Activated CD8-positive, alpha-beta memory T cell treated with anti-CD3 and anti-CD28 coated beads for 24 hours (primary cell): ENCODE measurements around the gene TLK1.

Source experiments
- DNase-seq: peaks from one replicate; pipeline ENCODE4 v3.0.0-alpha.2; 2020

TLK1 gene

DNA sequence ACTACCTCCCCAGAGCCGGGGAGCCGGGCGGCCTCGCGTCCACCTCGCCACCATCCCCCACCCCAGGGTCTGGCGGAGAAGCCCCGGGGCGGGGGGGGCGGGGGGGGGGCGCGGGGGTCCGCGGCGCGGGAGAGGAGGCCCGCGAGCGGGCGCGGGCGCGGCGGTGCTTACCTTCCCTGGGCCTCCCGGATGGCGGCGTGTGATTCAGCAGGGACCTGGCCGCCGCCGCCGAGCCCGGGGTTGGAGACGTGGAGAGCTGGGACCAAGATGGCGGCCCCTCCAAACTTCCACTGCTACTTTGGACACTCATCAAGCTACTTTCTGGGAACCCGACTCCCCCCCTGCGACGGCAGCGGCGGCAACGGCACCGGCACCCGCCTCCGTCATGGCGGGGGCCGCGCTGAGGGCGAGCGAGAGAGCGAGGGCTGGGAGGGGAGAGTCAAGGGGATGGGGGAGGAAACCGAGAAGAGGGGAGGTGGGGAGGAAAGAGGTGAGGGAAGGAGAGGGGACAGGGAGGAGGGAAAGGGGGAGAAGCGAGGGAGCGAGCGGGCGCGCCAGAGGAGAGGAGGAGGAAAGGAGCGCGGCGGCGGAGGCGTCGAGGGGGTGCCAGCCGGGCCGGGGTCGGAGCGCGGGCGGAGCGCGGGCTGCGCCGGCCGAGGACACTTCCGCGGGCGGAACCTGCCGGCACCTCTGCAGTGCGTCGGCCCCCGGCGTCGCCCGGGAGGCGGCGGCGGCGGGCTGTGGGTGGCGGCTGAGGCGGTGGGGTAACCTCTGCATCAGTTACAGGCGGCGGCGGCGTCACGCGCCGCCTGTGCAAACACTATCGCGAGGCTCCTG, at the start of gene TLK1:
Gene TLK1, minus strand, starts transcription at position 775 of the 837 bp plus-strand sequence. Its CDS starts 465 bp downstream, at position 310.
- peak; percentile 88 for DNase-seq

DNA sequence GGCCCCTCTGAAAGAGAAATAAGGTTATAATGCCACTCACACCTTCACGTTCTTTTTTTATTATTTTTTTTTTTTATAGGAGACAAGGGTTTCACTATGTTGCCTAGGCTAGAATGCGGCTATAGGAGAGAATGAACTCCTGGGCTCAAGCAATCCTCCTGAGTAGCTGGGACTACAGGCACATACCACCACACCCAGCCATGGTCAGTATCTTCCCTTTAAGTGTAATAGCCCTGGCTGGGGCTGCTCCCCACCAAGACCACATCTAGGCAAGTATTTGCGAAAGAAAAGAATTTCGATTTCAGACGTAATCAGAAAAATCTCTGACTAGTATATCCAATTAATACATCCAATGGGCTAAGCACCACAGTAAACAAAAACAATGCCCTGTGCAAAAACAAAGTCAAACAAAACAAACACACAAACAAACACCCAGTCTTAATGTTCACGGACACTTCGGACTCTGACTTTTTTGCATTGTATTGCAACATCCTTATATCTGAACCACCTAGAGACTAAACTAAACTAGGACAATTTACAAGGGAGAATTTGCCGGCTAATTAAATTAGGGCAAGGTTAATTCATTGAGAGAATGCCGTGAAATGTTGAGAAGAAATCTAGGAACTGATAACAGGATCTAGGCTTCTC, 49.6 kb upstream of the TLK1 start:
- no peak for DNase-seq

DNA sequence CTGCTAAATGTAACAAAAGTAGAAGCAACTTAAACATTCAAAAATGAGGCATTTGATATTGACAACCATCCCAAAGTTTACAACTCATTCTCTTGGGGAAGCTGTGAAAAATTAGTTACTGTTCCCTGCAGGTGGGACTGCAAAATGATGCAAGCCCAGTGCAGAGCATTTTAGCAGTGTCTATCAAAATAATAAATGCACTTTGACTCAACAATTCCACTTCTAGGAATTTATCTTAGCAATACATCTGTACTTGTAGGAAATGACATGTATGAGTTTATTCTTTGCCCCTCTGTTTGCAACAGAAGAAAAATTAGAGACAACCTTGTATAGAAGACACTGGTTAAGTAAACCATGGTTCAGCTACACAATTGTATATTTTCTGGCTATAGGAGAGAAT, 48.0 kb upstream of the TLK1 start:
- DNase-seq, result no peak

DNA sequence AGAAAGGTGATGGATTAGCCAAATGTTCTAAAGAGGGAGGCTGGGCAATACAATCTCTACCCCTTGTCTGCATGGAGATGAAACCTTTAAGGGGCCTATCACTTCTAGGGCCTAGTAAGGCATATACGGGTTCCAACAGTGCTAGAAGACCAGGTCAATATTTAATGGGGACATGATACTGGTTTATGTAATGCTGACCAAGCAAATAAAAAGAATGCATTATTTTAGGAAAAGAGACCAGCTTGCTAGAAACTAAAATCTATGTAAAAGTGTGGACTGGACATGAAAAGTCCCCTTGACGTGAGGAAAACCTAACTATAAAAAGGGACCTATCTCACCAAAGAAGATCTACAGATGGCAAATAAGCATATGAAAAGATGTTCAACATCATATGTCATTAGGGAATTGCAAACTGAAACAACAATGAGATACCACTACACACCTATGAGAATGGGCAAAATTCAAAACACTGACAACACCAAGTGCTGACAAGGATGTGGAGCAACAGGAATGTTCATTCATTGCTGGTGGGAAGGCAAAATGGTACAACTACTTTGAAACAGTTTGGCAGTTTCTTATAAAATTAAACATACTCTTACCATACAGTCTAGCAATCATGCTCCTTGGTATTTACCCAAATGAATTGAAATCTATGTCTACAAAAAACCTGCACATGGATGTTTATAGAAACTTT, 45.9 kb upstream of the TLK1 start:
- DNase-seq, result no peak

DNA sequence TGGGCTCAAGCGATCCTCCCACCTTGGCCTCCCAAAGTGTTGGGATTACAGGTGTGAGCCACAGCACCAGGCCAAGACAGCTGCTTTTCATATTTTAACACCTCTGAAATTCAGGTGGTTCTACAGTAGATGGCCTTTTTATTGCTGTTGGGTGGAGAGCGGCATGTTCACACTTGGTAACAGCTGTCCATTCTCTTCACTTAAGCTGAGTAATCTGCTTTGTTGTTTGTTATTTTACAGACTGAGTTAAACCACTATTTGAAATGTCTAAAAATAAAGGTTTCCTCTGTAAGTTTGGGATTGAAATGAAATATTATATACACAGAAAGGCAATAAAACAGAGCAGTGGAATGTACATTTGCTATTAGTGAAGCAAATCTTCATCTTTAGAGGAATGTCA, 44.9 kb upstream of the TLK1 start:
- no peak for DNase-seq

DNA sequence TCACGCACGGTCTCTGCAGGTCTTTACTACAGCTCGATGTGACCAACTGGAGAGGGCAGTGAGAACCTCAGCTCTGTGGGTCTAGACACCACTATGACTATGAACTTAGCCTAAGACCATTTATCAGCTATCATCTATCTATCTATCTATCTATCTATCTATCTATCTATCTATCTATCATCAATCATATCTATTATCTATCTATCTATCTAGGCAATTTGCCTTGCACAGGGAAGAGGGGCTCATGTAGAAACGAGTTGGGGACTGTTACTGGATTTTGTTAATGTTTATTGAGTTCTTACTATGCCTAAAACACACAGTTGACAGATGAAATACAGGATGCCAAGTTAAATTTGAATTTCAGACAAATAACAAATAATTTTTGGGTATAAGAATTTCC, 41.1 kb upstream of the TLK1 start:
- no peak for DNase-seq

DNA sequence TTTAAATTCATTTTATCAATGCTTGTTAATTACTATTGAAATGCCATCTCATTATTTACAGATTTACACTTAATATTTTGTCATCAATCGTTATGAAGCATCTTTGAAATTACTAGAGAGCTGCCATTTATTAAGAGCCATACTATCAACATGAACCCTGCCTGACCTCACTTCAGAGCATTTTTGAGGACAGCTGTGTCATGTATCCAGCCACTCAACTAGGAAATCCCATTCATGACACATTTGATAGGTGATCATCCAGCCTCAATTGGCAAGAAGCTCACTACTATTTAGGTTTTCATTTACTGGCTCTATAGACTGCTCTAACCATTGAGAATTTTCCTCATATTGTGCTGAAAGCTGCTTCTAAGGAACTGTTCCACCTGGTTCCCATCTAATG, 40.6 kb upstream of the TLK1 start:
- no peak for DNase-seq

DNA sequence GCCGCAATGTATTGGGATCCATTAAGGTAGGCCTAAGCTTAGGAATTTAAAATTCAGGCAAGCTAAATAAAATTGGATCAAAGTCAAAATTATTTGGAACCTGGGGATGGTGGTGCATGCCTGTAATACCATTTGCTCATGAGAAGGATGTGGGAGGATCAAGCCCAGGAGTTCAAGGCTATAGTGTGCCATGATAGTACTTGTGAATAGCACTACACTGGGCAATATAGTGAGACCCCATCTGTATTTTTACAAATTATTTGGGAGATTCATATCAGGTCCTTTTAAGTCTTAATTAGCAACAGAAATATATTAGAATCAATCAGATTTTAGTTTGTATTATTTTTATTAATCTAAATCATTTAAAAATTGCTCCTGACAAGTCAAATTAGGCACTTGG, 39.8 kb upstream of the TLK1 start:
- no peak for DNase-seq

DNA sequence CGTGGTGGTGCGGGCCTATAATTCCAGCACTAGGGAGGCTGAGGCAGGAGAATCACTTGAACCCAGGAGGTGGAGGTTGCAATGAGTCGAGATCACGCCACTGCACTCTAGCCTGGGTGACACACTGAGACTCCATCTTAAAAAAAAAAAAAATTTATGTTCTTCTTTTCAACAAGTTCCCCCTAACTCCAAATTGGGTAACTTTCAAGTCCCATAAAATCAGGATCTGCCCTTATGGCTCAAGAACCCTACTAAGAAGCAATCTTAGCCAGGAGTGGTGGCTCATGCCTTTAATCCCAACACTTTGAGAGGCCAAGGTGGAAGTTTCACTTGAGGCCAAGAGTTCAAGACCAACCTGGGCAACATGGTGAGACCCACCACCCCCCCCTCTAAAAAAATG, 30.3 kb upstream of the TLK1 start:
- DNase-seq, result no peak

DNA sequence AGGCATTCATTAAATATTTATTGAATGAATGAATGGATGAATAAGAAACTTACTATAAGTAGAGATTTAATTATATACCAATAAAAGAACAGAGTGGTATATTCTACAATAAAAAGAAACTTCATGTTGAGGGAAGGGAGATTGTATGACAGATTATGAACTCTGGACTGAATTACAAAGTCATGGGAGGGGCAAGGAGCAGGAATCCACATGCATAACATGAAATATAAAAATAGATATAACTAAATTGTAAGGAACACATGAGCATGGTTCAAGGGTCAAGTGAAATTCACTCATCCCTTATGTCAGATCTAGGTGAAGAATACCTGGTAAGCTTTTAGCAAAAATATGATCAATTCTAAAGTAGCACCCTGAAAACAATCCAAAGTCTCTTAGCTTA, 27.1 kb upstream of the TLK1 start:
- DNase-seq, result no peak

DNA sequence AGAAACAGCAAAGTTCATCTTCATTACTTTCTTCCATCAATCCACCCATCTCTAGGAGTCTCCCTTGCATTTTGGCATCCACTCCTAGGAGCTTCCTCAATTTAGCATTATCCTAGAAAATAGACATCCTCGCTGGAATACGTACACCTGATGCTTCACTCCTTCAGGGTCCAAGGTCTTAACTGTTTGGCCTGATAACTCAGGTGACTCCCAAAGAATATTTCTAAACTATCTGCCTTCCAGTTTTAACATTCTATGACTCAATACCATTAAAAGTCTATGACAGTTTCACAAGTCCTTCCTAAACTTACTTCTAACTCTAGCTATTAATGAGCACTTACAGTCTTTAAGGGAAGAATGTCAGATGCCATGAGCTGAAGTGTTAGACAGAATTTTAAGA, 26.5 kb upstream of the TLK1 start:
- DNase-seq, result no peak

DNA sequence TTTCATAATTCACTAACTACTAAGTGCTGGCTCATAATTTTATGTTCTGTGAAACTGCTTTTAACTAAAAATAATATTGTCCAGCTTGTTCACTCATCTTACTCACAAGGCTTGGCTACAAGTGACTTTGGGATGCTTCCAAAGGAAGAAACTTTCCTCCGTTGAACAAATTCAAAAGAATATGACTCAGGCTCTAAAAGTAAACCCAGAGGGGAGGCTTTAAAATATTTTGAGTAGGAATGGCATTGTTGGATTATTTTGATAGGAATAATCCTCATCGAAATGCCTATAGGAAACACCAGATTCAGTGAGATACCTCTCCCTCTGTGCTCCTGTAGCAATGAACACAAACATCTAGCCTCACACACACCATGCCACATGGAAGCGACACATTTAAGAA, 25.2 kb upstream of the TLK1 start:
- DNase-seq, result no peak

DNA sequence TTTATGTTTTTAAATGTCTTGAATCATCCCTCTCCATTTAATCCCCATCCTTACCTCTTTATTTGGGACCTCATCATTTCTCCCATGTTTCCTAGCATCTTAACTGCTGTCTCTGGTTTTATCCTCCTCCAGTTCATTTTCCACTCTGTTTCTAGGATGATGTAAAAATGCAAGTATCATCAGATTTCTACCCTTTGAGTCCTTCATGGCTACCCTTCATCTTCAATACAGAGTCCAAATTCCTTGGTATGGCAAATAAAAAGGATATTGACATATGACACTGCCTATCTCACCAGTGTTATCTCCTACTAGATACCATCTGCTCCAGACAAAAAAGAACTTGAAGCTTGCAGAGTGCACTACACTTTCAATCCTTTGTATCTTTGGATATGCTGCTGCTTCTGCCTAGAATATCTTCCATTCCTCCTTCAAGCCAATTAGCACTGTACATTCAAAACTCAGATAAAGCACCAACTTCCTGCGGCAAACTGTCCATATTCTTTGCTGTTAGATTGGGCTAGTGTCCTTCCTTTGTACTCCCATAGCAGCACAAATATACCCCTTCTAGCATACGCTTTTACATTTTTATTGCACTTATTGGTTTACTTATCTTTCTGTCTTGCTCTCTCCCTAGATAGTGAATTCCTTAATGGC, 24.6 kb upstream of the TLK1 start:
- no peak for DNase-seq

DNA sequence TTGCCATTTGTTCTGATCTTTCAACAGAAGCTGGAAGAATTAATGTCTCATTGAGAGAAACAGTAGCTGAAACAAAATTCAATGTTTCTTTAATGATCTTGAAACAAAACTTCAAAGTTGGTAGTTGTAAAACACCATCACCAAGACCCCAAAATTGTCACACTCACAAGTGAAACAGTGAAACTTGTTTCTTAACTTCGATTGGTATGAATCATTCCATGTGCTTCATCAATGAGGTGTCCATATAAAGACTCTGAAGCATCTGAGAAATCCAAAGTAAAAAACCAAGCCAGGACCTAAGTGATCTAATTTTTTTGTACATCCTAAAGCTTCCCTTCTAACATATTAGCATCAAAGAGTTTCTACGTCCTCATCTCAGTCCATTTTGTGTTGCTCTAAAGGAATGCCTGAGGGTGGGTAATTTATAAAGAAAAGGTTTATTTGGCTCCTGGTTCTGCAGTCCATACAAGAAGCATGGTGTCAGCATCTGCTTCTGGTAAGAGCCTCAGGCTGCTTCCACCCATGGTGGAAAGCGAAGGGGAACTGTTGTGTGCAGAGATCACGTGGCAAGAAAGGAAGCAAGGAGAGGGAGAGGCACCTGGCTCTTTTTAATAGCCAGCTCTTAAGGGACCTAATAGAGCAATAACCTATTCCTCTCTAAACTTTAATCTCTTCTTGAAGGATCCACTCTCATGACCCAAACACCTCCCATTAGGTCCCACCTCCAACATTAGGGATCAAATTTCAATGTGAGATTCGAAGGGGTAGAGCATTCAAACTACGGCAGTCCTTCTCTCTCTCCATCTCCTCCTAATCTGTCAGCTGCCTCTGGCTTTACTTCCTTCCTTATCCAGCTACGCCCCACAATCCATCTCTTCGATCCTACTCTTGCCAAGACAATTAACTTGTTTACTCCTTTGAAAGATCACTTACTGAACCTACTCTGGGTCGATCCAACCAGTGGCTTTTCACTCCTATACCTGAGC, 20.7 kb upstream of the TLK1 start:
- DNase-seq, result no peak

DNA sequence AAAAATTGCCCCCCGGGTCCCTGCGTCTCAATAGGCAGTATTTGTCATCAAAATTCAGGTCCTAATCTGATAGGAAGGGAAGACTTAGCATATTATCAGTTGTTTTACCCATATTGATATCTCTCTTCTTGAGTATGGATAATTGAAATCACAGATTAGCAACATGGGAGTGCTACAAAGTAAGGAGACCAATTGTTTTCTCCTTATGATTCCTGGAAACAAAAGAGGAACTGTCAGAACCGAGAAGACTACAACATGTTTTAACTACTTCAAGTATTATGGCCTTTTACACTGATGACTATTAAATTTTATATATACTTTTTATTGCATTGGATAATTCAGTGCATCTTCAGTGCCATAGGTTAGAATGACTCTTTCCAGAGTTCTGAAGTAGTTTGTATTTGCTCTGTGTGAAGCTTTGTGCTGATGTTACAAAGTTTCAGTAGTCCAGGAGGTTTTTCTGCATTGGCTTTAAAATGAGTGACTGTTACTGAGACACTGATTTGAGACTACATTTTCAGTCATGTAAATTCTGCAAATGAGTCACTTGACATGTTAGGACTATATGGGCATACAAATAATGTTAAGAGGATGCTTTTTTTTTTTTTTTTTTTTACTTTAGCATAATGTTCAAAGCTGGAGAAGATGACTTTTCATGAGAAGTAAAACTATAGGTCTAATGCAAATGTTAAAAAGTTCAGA, 19.7 kb upstream of the TLK1 start:
- DNase-seq, result no peak

DNA sequence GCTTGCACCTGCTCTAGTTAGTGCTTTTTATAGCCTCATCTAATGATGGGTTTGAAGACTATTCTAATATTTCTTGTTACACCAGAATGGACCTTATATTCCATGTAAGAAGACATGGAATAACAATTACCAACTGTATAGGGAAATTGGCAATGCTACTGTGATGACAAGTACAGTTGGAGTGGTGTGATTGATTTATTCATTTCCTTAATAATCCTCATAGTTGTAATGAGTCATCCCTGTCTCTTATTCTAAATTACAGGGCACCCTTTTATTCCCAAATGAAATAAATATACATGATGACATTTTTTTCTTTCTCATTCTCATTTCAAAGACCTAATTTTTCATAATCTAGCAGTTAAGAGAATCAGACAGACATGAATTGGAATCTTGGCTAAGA, 18.3 kb upstream of the TLK1 start:
- DNase-seq, result no peak

DNA sequence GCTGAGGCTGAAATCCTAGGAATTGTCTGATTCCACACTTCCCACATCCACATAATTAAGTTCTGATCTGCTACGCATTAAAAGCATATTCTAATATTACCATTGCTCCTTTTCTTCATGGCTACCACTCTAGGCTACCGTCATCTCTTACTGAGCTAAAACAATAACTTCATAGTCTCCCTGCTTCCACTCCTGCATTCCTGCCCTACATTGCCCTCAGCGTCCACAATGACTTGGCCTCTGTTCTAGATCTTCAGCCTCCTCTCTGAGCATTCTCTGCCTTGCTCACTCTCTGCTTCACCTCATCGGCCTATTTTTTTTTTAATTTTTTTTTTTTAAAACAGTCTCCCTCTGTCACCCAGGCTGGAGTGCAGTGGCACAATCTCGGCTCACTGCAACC, 15.8 kb upstream of the TLK1 start:
- DNase-seq, result no peak

DNA sequence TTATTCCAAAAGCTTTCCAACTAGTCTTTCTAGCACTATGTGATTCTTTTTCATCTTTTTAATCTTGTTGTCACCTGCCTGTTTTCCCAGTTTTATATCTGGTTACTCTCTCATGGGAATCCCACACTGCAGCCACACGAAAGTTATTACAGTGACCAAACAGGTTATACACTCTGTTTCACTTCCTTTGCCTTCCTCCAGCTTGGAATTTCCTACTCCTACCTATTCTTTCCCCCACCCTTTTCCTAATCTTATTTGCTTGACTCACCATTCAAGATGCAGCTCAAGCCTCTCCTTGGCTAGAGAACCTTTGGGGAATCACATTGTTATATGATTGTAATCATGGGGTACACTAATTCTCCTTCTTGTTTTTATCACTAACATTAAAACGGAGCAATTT, 13.4 kb upstream of the TLK1 start:
- DNase-seq, result no peak

DNA sequence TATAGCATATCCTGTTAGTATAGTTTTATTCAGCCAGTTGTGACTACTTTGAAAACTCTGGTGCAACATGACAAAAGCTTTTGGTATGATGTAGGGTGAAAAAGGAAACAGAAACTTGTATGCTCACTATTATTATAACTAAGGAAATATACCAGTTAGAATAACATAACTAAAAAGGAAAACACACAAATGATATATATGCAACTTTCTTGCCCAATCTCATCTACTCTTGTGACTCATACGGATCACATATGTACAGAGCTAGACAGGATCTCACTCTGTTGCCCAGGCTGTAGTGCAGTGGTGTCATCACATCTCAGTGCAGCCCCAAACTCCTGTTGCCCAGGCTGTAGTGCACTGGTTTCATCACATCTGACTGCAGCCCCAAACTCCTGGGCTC, 12.4 kb upstream of the TLK1 start:
- no peak for DNase-seq

DNA sequence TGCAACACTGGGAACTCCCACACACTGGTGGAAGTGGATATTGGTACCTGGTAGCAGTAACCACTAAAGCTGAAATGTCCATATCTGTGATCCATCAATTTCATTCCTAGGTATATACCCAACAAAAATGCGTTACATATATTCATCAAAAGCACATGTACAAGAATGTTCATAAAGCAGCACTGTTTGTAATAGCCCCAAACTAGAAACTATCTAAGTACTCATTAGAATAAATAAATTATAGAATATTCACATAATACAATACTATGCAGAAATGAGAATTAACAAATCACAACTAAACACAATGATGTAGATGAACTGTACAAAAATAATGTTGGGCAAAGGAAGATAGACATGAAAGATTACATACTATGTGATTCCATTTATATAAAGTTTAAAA, 11.1 kb upstream of the TLK1 start:
- DNase-seq, result no peak

DNA sequence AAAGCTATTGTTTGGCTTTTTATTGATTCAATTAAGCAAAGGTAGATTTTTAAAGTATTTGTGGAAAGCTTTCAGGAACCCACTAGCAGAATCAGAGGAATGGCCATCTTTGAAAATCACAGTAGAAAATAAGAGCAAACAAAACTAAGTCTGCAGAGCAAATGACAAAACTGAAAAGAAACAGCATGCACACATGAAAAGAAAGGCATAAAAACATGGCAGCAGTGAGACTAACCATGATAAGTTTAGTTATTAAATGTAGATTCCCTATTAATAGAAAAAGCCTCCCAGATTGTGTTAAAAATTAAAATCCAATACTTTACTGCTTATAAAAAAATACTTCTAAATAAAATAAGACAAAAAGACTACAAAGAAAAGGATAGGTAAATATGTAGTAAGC, 9.1 kb upstream of the TLK1 start:
- no peak for DNase-seq

DNA sequence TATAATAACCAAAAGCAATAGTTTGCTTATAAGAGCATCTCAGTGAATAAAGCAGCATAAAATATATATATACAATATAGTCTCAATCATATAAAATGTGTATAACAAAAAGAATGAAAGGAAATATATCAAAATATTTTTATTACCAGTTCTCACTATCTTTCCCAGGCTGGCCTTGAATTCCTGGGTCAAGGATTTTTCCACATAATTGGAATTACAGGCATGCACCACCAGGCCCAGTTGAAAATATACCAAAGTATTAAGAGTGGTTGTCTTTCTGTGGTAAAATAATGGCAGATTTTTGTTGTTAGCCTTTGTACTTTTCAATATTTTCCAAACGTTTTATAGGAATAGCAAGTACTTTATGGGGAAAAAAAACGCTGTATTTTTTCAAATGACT, 8.6 kb upstream of the TLK1 start:
- no peak for DNase-seq
